ENCODE measurements around the gene DLGAP1. TPM values are rescaled to one million over a fixed set of nuclear protein-coding genes. Genes with fewer than 3 reads are reported as not detected.

The DLGAP1 gene
- total and polyA plus RNA-seq, 2 of the 4 experiments (the other 2 are of a cell fraction), result under 0.01 to 0.09 TPM

- no peak overlapping the region for H4K5ac ChIP-seq (ENCODE audit: low read depth, low read length)
- 0 out of 2 replicates have a peak, but pooled peaks cover 2% of the 10 kb centered on the region for H3K4me1 ChIP-seq (ENCODE audit: control insufficient read depth, insufficient read depth, low read length)
- DNase-seq, result no peak
- H4K8ac ChIP-seq (ENCODE audit: low read depth in 2 of 2, low read length in 2 of 2), result no peak overlapping the region
- H3K36me3 ChIP-seq (ENCODE audit: control insufficient read depth, insufficient read depth, low read length), result no peaks in the 10 kb centered on the region
- no peak overlapping the region for H3K27ac ChIP-seq (ENCODE audit: insufficient read depth, low read length)
- no peak overlapping the region for H3K4me3 ChIP-seq (ENCODE audit: insufficient read depth, low read depth, low read length)
- H3K9me3 ChIP-seq (ENCODE audit: control insufficient read depth, insufficient read depth, low read length), result no peaks in the 10 kb centered on the region
- no peak overlapping the region for H3K23ac ChIP-seq (ENCODE audit: low read depth, low read length)
- POLR2A ChIA-PET (ENCODE audit: unreplicated experiment), result no interaction called here
- dilution Hi-C loops (cut with HindIII; ENCODE audit: low sequenced_read_pairs, unreplicated experiment), result no loop called here
- H3K14ac ChIP-seq (replicated peaks; ENCODE audit: low read depth, low read length), result no peak overlapping the region
- H2AFZ ChIP-seq (replicated peaks; ENCODE audit: low read length, poor library complexity), result no peak overlapping the region
- in situ Hi-C loops (cut with MboI; ENCODE audit: low sequenced_read_pairs), result no loop called here
- no peak overlapping the region for H2AK5ac ChIP-seq (ENCODE audit: low read depth, low read length)
- ATAC-seq (ENCODE audit: low read depth), result no peak
- H3K4ac ChIP-seq (ENCODE audit: low read depth, low read length), result no peak overlapping the region
- CTCF ChIA-PET, result no interaction called here
- no peaks in the 10 kb centered on the region for H3K9me1 ChIP-seq (ENCODE audit: insufficient read depth, low read length)
- no peak overlapping the region for H3K9ac ChIP-seq (ENCODE audit: low read depth, low read length)
- peaks cover 5% of the 10 kb centered on the region for H3K27me3 ChIP-seq (ENCODE audit: control insufficient read depth, insufficient read depth, low read length)
- H3K79me1 ChIP-seq (ENCODE audit: low read depth in 1 of 2, low read length in 2 of 2), result no peaks in the 10 kb centered on the region
- H2BK120ac ChIP-seq (ENCODE audit: low read depth, low read length), result no peak overlapping the region
- WGBS, 2 experiments (ENCODE audit: extremely low coverage in 2 of 2, insufficient read length in 1 of 2), result 100% methylated on average over 1 of the region's 4 CpGs; no CpG with 5 or more reads in 1 of the 2 experiments
- H3K4me2 ChIP-seq (ENCODE audit: low read depth, low read length), result no peak overlapping the region
- H2BK5ac ChIP-seq (ENCODE audit: low read depth, low read length, poor library complexity, severe bottlenecking), result no peak overlapping the region
- H2BK20ac ChIP-seq (ENCODE audit: low read depth, low read length), result no peak overlapping the region
- no peaks in the 10 kb centered on the region for H4K20me1 ChIP-seq (ENCODE audit: insufficient read depth, low read length)
- intact Hi-C loops (cut with micrococcal nuclease), result no loop called here
- H2AK9ac ChIP-seq (replicated peaks; ENCODE audit: low read depth, low read length, poor library complexity), result no peak overlapping the region
- no TSS peak for BruUV-seq (replicated peaks)
- no peak overlapping the region for H3K18ac ChIP-seq (ENCODE audit: low read depth, low read length)
- no peak overlapping the region for H3K56ac ChIP-seq (ENCODE audit: extremely low read depth, insufficient read depth, low read length)
- H2BK15ac ChIP-seq (ENCODE audit: low read depth, low read length), result no peak overlapping the region
- no peak overlapping the region for H4K91ac ChIP-seq (ENCODE audit: insufficient read depth, low read depth, low read length)
- TF ChIP-seq CHD1 (IDR thresholded peaks at IDR 0.05; ENCODE audit: low read depth, low read length) (no peak), BHLHE40 (IDR thresholded peaks at IDR 0.05; ENCODE audit: low read depth, low read length) (no peak), RCOR1 (IDR thresholded peaks at IDR 0.05; ENCODE audit: insufficient replicate concordance, low read length) (no peak)
These were observed 438.6 kb downstream of the DLGAP1 start for GRCh38 chr18:4016391-4017049.
